GM12872 (cell line): ENCODE measurements around the gene FOLR2.
A peak's percentile ranks its signal among the peaks of the same experiment; 100 is the strongest.

Source experiments
- CTCF ChIP-seq: IDR thresholded peaks from 3 replicates; pipeline ENCODE4 v1.5.1; 2011; ENCODE audit warnings: low read depth, mild to moderate bottlenecking, low read length, moderate library complexity; ENCODE audit not compliant: insufficient read depth

Gene FOLR2

GRCh38 chr11:72216638-72217037 lies at the start of gene FOLR2:
TSS of gene FOLR2 (plus strand) at chr11:72216794. CDS start at chr11:72218585, 1,791 bp downstream.
- TF ChIP-seq CTCF: no peak

- no peak for TF ChIP-seq CTCF
These were observed 43.3 kb upstream of the FOLR2 start for GRCh38 chr11:72173291-72173690.

GRCh38 chr11:72174302-72175070 lies 42.1 kb upstream of the FOLR2 start:
- TF ChIP-seq CTCF: no peak

- TF ChIP-seq CTCF: no peak
These were observed 38.9 kb upstream of the FOLR2 start for GRCh38 chr11:72177656-72178055.

GRCh38 chr11:72179049-72179803 lies 37.4 kb upstream of the FOLR2 start:
- TF ChIP-seq CTCF: no peak

GRCh38 chr11:72179804-72180396 lies 36.7 kb upstream of the FOLR2 start:
- no peak for TF ChIP-seq CTCF

GRCh38 chr11:72181553-72181958 lies 35.0 kb upstream of the FOLR2 start:
- TF ChIP-seq CTCF: peak; percentile 22; the same call in 1 of the 3 replicates
